DMS 273 (cell line): ENCODE measurements around the gene CHAC2.

Experiments used
- DNase-seq: peaks from one replicate; lab custom pipeline; 2025; ENCODE audit not compliant: unreplicated experiment; lab: John Stamatoyannopoulos, UW

CHAC2 gene

DNA sequence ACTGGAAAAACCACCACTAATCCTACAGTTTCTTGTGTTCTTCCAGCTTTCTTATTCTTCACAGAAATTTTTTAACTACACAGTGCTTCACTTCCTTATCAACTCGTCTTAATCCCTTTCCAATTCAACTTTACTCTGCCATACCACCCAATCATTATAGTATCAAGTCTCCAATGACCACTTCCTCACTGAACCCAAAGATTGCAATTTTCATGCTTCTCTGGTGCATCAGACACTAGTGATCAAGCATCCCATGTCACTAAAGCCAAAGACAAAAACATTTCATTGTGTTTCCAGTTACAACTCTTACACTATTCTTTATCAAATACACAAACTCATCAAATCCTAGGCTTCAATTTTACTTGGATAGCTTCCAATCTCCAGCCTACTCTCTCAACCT lies 9.5 kb downstream of the CHAC2 start:
- DNase-seq = peak; percentile 11

DNA sequence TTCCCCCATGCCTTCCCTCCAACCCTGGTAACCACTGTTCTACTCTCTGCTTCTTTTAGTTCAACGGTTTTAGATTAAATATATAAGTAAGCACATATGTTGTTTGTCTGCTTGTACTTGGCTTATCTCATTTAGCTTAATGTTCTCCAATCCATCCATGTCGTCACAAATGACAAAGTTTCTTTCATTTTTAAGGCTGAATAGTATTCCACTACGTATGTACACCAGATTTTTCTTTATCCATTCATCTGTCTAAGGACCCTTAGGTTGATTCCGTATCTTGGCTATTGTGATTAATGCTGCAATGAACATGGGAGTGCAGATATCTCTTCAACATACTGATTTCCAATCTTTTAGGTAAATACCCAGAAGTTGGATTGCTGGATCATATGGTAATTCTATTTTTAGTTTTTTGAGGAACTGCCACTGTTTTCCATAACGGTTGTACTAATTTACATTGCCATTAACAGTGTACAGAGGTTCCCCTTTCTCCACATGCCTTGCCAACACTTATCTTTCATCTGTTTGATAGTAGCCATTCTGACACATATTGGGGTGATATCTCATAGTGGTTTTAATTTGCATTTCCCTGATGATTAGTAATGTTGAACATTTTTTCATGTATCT lies 11.0 kb downstream of the CHAC2 start:
- no peak for DNase-seq

DNA sequence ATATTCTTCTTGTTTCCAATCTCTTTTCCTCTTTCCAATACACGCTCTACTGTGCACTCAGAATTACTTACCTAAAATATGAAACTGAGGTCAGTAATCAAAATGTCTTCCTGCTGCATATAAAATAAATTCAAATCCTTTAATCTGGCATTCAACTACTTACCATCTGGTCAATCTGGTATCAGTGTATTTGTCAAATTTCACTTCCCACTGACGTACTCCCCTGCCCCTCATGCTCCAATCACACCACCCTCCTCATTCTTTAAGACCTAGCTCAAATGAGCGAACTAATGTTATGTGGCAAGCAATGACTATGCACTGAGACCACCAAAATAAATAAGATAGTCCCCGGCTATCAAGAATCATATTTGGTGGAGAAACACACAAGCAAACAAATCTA lies 12.5 kb downstream of the CHAC2 start:
- no peak for DNase-seq

DNA sequence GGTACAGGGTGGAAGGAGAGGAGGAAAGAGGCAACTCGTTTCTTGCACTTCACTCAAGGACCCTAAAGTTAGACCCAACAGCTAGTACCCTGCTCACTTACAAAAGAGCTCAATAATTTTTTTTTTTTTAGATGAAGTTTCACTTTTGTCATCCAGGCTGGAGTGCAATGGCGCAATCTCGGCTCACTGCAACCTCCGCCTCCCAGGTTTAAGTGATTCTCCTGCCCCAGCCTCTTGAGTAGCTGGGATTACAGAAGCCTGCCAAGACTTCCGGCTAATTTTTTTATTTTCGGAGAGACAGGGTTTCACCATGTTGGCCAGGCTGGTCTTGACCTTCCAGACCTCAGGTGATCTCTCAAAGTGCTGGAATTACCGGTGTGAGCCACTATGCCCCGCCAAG lies 15.1 kb downstream of the CHAC2 start:
- no peak for DNase-seq

DNA sequence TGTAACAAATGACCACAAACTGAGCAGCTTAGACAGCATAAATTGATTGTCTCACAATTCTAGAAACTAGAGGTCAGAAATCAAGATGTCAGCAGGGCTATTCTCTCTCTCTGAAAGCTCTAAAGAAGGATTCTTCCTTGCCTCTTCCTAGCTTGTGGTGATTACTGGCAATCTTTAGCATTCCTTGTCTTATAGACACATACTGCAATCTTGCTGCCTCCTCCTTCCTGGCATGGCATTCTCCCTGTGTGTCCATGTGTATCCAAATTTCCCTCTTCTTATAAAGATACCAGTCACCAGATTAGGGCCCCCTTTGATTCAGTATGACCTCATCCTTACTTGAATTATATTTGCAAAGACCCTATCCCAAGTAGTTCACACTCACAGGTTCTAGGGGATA lies 16.8 kb downstream of the CHAC2 start:
- DNase-seq = no peak

DNA sequence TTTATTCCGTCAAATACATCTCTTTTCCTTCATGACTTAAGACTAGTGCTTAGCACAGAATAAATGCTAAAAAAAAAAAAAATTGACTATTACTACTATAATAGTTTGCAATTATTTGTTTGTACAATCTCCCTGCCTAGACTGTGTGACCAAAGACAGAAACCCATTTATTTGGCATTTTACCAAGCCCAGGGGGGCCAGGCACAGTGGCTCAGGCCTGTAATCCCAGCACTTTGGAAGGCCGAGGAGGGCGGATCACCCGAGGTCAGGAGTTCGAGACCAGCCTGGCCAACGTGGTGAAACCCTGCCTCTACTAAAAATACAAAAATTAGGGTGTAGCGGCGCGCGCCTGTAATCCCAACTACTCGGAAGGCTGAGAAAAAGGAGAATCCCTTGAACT lies 17.8 kb downstream of the CHAC2 start:
- DNase-seq = peak; percentile 28

DNA sequence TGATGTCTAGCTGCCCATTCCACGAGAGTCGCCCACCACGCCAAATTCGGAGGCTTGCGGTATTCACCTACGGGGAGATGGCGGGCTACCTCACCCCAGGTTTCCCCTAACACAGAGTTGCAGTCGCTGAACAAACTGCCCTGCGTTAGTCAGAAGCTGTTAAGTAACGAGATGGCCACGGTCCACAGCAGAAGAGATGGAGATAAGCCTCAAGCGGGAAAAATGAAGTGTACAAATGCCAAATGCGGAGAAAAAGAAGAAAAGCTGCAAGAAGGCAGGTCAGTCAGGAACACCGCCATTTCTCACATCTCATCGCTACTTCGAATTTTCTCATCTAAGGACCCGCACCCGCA lies 18.7 kb downstream of the CHAC2 start:
- DNase-seq = peak; percentile 73

DNA sequence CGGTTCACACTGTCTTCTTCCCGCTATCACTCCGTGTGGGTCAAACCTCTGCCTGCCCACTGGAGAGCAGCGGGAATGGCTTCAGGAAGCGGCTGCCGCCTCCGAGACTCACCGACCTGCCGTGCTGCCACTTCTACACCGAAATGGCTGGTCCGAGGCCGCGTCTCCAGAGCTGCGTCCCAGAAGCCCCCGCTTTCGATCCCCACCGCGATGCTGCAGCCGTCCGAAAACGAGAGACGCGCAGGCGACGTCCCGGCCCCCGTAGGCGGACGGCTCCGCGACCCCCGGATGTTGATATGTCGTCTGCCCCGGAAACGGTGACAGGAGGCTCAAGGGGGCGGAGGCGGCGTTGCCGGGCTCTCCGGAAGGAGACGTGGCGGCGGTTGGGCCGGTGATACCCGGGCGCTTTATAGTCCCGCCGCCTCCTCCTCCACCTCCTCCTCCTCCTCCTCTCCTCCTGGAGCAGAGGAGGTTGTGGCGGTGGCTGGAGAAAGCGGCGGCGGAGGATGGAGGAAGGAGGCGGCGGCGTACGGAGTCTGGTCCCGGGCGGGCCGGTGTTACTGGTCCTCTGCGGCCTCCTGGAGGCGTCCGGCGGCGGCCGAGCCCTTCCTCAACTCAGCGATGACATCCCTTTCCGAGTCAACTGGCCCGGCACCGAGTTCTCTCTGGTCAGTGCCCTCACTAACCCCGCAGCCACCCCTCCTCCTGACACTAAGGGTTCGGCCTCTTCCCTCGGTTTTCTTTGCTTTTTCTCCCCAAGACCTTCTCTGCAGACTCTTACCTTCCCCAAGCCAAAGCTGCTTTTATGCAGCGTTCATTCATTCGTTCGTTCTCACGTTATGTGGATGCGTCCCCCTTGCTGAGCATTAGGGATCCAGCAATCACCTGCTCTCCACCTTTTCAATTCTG lies 19.4 kb downstream of the CHAC2 start, which contains the start of the genes ASB3 and ERLEC1:
ASB3 (minus strand) TSS at position 249 of the 909 bp plus-strand sequence. CDS start 21,381 bp downstream, outside the sequence.
ERLEC1 (plus strand) TSS at position 340 of the 909 bp plus-strand sequence; CDS start at position 507, 167 bp downstream.
- DNase-seq = peak; percentile 96

DNA sequence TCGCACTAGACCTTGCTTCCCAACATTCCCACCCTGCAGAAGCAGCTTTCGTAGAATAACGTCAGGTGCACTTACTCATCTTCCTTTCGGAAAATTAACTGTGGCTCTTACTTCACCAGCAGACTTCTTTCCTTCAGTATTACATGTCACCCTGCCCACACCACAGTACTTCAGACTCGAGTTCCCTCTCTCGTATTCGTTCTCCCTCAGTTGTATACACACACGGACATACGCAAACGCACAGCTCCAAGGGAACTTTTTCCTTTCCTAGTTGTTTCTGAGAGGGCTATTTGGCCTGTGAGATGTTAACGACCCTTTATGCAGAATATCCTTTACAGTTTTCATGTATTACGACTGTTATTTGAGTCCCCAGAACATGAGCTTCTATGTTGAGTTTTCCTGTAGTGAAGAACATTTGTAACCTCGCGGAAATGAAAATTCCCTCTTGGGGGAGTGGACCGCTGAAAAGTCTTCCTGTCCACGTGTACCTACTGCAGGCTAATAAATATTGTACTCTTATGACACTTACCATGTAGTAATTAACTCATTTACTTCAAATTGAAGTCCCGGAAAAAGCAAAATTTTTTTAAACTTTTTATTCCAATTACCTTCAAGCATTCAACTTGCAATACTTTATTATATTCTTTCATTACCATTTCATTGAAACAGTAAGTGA lies 20.1 kb downstream of the CHAC2 start:
- peak; percentile 50 for DNase-seq

DNA sequence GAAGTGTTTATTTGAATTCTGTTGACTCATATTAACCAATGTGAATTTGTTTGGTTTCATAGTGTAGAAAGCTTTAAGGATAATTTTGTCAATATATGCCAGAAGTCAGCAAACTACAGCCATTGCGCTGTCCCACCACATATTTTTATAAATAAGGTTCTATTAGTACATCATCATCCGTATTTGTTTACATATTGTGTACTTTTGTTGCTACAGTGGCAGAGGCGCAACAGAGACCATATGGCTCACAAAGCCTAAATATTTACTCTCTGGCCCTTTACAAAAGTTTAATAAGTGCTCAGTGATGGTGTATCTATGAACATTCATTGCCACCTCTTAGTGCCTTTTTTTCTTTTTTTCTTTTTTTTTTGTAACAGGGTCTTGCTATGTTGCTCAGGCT lies 25.7 kb downstream of the CHAC2 start:
- DNase-seq = no peak

DNA sequence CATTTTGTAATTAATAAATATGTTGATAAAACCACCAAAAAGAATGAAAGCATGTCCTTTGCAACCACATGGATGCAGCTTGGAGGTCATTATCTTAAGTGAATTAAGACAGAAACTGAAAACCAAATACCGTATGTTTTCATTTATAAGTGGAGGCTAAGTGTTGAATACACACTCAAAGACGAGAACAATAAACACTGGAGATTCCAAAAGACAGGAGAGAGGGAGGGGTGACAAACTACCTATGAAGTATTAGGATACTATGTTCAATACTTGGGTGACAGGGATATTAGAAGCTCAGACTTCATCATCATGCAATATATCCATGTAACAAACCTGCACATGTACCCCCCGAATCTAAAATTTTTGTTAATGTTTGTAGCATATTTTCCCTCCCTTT lies 26.2 kb downstream of the CHAC2 start:
- DNase-seq = no peak

DNA sequence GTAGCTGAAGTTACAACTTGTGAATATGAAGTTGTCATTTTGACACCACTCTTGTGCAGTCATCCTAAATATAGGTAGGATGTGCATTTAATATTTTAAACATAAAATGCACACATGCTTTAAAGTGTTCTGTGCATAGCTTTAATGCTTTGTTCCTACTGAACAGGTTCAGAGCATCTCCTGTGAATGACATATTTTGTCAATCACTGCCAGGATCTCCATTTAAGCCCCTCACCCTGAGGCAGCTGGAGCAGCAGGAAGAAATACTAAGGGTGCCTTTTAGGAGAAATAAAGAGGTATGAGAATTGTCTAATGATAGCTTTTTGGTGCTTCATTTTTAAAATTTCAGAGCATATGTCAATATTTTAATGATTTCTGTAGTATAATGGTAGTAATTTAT lies 33.9 kb downstream of the CHAC2 start:
- no peak for DNase-seq

DNA sequence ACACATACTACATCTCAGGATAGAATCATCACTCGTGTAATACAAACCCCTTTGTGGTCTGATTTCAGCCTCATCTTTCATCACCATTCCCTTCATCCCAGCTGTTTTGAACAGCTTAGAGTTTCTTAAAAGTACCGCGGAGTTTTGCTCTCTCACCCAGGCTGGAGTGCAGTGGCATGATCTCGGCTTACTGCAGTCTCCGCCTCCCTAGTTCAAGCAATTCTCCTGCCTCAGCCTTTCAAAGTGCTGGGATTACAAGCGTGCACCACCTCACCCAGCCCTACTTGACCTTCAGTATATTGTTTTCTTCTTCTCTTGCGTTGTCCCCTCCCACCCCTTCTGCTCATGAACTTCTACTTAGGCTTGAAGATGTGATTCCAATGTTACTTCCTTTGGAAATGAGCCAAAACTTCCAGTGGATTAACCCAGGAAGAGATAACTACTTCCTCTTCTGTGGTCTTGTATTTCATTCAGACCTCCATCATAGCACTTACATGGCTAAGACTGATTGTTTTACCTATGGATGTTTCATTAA lies 35.1 kb downstream of the CHAC2 start:
- DNase-seq = no peak

DNA sequence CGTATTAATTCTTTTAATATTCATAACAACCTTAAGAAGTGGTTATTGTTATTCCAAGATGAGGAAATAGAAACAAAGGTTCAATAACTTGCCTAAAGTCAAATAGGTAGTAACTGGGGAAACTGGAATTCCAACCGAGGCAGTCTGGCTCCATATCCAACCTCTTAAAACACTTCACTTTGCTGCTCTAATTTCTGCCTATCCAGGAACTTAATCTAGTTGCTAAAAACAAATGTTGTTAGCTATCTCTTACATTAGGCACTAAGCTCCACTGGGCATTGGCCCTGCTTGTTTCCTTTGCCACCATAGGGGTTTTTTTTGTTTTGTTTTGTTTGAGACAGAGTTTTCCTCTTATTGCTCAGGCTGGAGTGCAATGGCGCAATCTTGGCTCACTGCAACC lies 44.0 kb downstream of the CHAC2 start:
- no peak for DNase-seq

DNA sequence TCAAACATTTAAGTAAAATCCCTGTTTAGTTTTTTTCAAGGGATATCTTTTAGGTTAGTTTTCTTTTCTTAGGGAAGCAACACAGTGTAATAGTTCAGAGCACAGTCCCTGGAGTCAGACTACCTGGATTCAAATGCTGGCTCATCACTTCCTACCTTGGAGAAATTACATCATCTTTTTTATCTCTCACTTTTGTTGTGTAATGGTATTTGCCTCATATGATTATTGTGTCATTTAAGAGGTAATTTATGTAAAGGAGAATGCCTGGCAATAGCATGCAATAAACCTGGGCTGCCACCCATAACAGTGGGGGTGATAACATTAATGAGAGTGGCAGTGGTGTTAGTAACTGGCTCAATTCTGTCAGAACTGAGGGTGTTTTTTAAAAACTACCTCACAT lies 45.5 kb downstream of the CHAC2 start:
- DNase-seq = no peak

DNA sequence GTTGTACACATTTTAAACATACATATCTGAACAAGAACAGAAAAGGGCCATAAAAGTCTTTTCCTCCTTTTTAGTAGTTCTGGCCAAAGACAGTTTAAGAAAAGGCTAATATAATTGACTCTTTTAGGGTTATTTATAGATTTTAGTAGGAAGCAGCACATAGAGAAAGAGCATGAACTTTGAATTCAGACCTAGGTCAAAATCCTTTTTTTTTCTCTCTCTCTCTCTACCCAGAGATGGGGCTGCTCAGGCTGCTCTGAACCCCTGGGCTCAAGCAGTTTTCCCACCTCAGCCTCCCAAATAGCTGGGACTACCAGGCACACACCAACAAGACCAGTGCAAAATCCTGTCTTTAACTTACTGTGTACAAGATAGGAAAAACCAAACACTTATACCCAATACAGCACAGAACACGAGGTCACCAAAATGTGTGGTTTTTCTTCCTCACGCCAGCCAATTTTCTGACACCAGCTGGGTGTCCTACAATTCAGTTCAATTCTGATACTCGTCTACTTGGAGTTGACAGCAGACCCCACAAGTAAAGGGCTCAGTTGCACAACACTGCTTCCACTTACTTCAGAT lies 51.3 kb downstream of the CHAC2 start:
- no peak for DNase-seq

DNA sequence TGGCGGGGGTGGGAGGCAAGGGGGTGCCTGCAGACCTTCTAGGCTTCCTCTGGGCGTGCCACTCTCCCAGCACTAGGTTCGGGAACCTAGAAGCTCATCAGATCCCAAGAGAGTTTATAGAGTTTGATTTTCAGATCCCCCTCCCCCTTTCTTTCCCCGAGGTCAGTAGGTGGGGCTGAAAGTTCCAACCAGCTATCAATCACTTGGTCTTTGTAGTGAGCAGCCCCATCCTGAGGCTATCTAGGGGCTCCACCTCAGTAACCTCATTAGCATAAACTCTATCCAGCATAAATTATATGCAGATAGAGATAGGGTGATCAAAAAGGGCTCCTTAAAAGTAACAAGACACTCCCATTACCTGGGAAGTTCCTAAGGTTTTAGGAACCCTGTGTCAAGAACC lies 52.0 kb downstream of the CHAC2 start:
- DNase-seq = no peak

DNA sequence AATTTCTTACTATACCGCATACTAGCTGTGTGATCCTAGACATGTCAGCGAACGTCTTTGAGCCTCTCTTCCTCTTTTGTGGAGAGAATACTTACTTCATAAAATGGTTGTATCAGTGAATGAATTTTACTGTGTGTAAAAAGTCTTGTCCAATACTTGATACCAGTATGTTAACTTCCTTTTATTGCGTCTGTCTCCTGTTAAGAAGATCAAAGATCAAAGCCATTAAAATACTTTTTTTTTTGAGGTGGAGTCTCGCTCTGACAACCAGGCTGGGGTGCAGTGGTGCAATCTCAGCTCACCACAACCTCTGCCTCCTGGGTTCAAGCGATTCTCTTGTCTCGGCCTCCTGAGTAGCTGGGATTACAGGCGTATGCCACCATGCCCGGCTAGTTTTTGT lies 52.4 kb downstream of the CHAC2 start:
- no peak for DNase-seq

DNA sequence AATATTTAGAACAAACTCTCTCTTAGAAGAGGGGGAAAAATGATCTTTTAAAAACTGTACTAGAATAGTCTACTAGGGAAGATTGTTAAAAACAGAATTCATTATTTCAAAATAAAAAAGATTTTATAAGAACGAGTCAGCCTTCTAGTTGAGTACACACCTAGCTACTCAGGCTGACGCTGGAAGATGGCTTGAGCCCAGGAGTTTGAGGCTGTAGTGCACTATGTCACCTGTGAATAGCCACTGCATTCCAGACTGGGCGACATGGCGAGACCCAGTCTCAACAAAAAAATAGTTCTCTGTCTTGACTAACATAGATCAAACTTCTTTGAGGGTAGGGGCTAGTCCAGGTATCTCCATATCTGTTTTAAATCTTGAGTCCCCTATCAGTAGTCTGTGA lies 53.1 kb downstream of the CHAC2 start:
- DNase-seq = no peak

DNA sequence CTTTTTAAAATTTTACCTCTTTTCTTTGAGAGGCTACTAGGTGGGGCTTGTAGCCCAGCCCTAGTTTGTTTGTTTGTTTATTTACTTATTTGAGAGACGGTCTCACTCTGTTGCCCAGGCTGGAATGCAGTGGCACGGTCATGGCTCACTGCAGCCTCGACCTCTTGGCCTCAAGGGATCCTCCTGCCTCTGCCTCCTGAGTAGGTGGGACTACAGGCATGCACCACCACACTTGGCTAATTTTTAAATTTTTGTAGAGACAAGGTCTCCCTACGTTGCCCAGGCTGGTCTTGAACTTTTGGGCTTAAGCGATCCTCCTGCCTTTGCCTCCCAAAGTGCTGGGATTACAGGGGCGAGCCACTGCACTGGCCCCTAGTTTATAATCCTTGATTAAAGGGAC lies 54.2 kb downstream of the CHAC2 start:
- DNase-seq = no peak

DNA sequence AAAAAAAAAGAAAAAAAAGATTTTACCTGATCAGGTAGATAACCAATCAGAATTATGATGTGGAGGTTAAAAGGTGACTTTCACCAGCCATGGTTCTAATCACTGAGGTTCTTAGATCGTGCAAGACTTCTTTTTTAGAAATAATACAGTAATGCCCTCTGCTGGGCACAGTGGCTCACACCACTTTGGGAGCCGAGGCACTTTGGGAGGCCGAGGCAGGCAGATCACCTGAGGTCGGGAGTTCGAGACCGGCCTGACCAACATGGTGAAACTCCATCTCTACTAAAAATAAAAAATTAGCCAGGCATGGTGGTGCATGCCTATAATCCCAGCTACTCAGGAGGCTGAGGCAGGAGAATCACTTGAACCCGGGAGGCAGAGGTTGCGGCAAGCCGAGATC lies 56.0 kb downstream of the CHAC2 start:
- peak; percentile 56 for DNase-seq
